HUES6 (cell line): ENCODE measurements around the gene TMEM184C.

ENCODE experiments used
- H3K27ac ChIP-seq: 2 replicates; pipeline ENCODE4 v1.7.0; 2013; ENCODE audit warnings: low read depth, mild to moderate bottlenecking, low read length, inconsistent platforms
- H3K27me3 ChIP-seq: 2 replicates; pipeline ENCODE4 v1.6.1; 2013; ENCODE audit warnings: low read length; ENCODE audit not compliant: control insufficient read depth, insufficient read depth
- H3K36me3 ChIP-seq: 2 replicates; pipeline ENCODE4 v1.6.1; 2013; ENCODE audit warnings: low read length; ENCODE audit not compliant: control insufficient read depth, insufficient read depth
- H3K4me1 ChIP-seq: 2 replicates; pipeline ENCODE4 v1.6.1; 2013; ENCODE audit warnings: low read length; ENCODE audit not compliant: control insufficient read depth, insufficient read depth
- H3K4me3 ChIP-seq: 2 replicates; pipeline ENCODE4 v1.5.1; 2013; ENCODE audit warnings: low read depth, low read length
- H3K9ac ChIP-seq: one replicate; pipeline ENCODE4 v1.6.1; 2013; ENCODE audit warnings: mild to moderate bottlenecking, low read length
- H3K9me3 ChIP-seq: 2 replicates; pipeline ENCODE4 v1.6.1; 2013; ENCODE audit warnings: low read depth, low read length; ENCODE audit not compliant: control insufficient read depth, insufficient read depth

TMEM184C gene

GRCh38 chr4:147599206-147599605 lies 18.0 kb upstream of the TMEM184C start:
- Histone ChIP-seq H3K4me3 (no peak overlapping the region), H3K9ac (no peak overlapping the region), H3K9me3 (no peaks in the 10 kb centered on the region), H3K4me1 (no peaks in the 10 kb centered on the region), H3K27ac (no peak overlapping the region), H3K36me3 (no peaks in the 10 kb centered on the region), H3K27me3 (no peaks in the 10 kb centered on the region)

DNA sequence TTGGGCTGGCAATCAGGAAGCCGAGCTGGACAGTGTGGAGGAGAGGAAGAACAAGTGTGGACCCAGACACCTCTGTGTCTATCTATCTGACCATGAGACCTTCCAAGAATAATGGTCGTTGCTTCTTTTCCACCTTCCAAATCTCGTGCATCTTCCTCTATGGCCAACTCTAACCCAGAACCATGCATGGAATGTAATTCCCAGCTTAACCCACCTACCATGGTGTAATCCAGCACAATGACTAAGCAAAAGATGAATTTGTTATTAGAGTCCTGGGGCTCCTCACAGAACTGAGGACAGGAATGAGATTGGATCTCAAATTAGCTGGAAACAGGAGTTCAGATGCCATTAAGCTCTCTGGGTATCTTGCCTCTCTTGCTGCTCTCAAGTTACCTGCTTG lies 17.4 kb upstream of the TMEM184C start:
- H3K27ac ChIP-seq: no peak overlapping the region

DNA sequence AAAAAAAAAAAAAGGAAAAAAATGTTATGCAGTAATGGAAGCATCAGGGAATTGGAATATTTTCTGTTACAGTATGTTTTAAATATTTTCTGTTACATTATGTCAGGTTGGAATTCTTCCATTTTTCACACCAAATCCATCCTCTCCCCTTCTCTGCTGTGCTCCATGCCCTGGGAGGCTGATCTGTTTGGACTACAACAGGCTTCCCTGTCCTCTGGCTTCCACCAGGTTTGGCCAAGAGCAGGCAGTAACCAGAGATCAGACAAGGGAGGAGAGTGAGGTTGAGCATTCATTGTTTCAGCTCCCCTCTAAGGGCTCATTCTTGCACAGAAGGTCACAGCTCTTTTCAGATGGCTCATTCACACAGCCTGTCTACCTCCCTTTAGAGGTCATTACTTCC lies 11.7 kb upstream of the TMEM184C start:
- no peaks in the 10 kb centered on the region for H3K9me3 ChIP-seq
- no peaks in the 10 kb centered on the region for H3K27me3 ChIP-seq
- no peak overlapping the region for H3K27ac ChIP-seq
- no peak overlapping the region for H3K9ac ChIP-seq
- no peaks in the 10 kb centered on the region for H3K4me1 ChIP-seq
- no peak overlapping the region for H3K4me3 ChIP-seq
- H3K36me3 ChIP-seq: no peaks in the 10 kb centered on the region

More for the DNA sequence above, 17.4 kb upstream of the TMEM184C start:
- Histone ChIP-seq H3K4me3 (no peak overlapping the region), H3K9me3 (no peaks in the 10 kb centered on the region), H3K27me3 (no peaks in the 10 kb centered on the region), H3K36me3 (no peaks in the 10 kb centered on the region), H3K4me1 (no peaks in the 10 kb centered on the region), H3K9ac (no peak overlapping the region)

DNA sequence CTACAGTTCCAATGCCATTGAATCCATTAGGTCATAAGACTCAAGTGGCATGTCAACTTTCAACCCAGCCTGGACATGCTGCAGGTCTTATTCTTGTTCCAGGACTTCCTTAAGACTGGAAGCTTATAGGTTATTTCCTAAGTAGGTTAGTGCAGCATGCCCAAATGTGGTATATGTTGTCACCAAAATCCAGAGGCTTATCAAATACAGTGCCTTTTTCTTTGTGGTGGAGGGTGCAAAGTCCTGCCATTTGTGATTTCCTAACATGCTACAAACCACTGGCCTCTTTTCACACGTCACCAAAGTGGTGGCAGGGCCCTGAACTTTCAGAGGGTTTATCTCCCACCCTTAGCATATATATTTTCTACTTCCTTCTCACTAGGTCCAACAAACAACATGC lies 9.7 kb upstream of the TMEM184C start:
- Histone ChIP-seq H3K27me3 (no peaks in the 10 kb centered on the region), H3K4me1 (no peaks in the 10 kb centered on the region), H3K4me3 (no peak overlapping the region), H3K36me3 (no peaks in the 10 kb centered on the region), H3K9ac (no peak overlapping the region), H3K9me3 (no peaks in the 10 kb centered on the region), H3K27ac (no peak overlapping the region)

GRCh38 chr4:147610686-147611085 lies 6.5 kb upstream of the TMEM184C start:
- no peaks in the 10 kb centered on the region for H3K36me3 ChIP-seq
- no peaks in the 10 kb centered on the region for H3K4me1 ChIP-seq
- H3K4me3 ChIP-seq: no peak overlapping the region
- no peak overlapping the region for H3K27ac ChIP-seq
- no peak overlapping the region for H3K9ac ChIP-seq
- H3K27me3 ChIP-seq: no peaks in the 10 kb centered on the region
- no peaks in the 10 kb centered on the region for H3K9me3 ChIP-seq

DNA sequence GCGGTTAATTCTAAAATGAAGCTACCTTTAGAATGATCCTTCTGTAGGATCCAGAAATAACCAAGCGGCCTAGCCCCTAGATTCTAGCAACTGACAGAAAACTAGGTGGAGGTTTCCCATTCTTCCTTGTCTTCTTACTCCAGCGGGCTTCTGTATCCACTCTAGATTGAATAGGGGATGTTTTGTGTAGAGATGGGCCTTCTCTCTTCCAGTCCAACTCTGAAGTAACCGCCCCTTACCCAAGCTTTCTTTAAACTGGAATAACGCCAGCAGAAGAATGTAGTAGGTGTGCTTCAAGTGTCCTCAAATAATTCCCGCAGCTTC lies 386 bp upstream of the TMEM184C start:
- Histone ChIP-seq H3K27ac (no peak overlapping the region), H3K9me3 (no peaks in the 10 kb centered on the region), H3K4me1 (peaks cover 8% of the 10 kb centered on the region; the same call in 1 of the 2 replicates), H3K27me3 (no peaks in the 10 kb centered on the region), H3K9ac (no peak overlapping the region), H3K36me3 (peaks cover 15% of the 10 kb centered on the region; the same call in 1 of the 2 replicates), H3K4me3 (peak overlapping the region; percentile 76)

GRCh38 chr4:147617841-147618691 lies 869 bp downstream of the TMEM184C start:
- H3K27me3 ChIP-seq: no peaks in the 10 kb centered on the region
- peak overlapping the region; percentile 76 for H3K4me3 ChIP-seq
- H3K27ac ChIP-seq: no peak overlapping the region
- peaks cover 8% of the 10 kb centered on the region; the same call in 1 of the 2 replicates for H3K4me1 ChIP-seq
- peak overlapping the region; percentile 81 for H3K9ac ChIP-seq
- peaks cover 22% of the 10 kb centered on the region for H3K36me3 ChIP-seq
- no peaks in the 10 kb centered on the region for H3K9me3 ChIP-seq

DNA sequence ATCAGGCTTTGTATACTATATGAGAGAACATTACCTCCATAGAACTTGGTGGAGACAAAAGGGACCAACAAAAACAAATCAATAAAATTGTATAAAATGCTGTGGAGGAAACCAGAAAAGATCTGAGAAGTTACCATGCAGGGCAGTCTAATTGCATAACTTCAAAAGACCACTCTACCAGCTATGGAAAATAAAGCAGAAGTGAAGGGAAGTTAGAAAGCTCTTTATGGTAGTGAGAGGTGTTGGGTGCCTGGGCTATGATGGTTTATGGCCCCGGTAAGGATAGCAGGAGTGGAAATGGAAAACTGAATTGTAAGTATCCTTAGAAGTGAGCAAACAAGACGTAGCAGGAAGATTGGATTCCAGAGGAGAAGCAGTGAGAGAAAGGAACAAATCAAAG lies 3.1 kb downstream of the TMEM184C start:
- no peaks in the 10 kb centered on the region for H3K9me3 ChIP-seq
- H3K4me1 ChIP-seq: peaks cover 8% of the 10 kb centered on the region; the same call in 1 of the 2 replicates
- H3K36me3 ChIP-seq: peaks cover 39% of the 10 kb centered on the region
- no peak overlapping the region for H3K4me3 ChIP-seq
- H3K27me3 ChIP-seq: no peaks in the 10 kb centered on the region
- H3K9ac ChIP-seq: no peak overlapping the region
- no peak overlapping the region for H3K27ac ChIP-seq

GRCh38 chr4:147625733-147626132 lies 8.5 kb downstream of the TMEM184C start:
- no peak overlapping the region for H3K4me3 ChIP-seq
- H3K27me3 ChIP-seq: no peaks in the 10 kb centered on the region
- H3K4me1 ChIP-seq: peaks cover 21% of the 10 kb centered on the region
- H3K9ac ChIP-seq: no peak overlapping the region
- no peak overlapping the region for H3K27ac ChIP-seq
- peaks cover 69% of the 10 kb centered on the region for H3K36me3 ChIP-seq
- H3K9me3 ChIP-seq: no peaks in the 10 kb centered on the region

GRCh38 chr4:147626903-147627302 lies 9.7 kb downstream of the TMEM184C start:
- Histone ChIP-seq H3K9ac (no peak overlapping the region), H3K9me3 (no peaks in the 10 kb centered on the region), H3K27ac (peak overlapping the region; percentile 42; the same call in 1 of the 2 replicates), H3K4me3 (no peak overlapping the region), H3K4me1 (peaks cover 18% of the 10 kb centered on the region), H3K27me3 (no peaks in the 10 kb centered on the region), H3K36me3 (peaks cover 77% of the 10 kb centered on the region)

DNA sequence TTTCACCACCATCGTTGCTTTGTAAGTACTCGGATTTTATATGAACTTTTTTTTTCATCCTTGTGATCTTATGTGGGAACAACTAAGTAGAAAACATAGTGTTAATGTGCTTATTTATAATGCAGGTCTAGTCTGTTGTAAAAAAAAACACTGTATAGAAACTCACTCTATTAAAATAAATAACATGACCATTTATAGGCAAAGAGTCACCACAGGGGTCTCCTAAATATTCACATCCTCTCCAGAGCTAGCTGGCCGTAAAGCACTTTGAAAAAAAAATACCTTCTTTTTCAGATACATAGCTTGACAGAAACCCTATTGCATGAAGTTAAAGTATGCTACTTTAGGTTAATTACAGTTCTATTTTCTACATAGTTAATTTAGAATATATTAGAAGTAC lies 11.2 kb downstream of the TMEM184C start:
- Histone ChIP-seq H3K27me3 (no peaks in the 10 kb centered on the region), H3K27ac (peak overlapping the region; percentile 55; the same call in 1 of the 2 replicates), H3K4me3 (0 out of 2 replicates have a peak overlapping the region, but pooled peaks have one; percentile 4), H3K36me3 (peaks cover 83% of the 10 kb centered on the region), H3K9me3 (no peaks in the 10 kb centered on the region), H3K9ac (no peak overlapping the region), H3K4me1 (peaks cover 18% of the 10 kb centered on the region)
